ENCODE data around the gene DDRGK1.
"Not testable (repeated sequence)": the region's sequence is repeated elsewhere in the genome, so short reads cannot be mapped to it uniquely, and the experiment has no call there.

Gene DDRGK1

GRCh38 chr20:3221398-3222226 is 17.1 kb upstream of the DDRGK1 start:
- no peaks in the 10 kb centered on the region for H3K9me3 ChIP-seq (ENCODE audit: control insufficient read depth in 5 of 5, low read length in 5 of 5)
- no peak overlapping the region for H3K27ac ChIP-seq (ENCODE audit: low read depth, low read length)
- peaks cover 0 to 8% (median 7%) of the 10 kb centered on the region in 5 donors for H3K4me1 ChIP-seq (ENCODE audit: control insufficient read depth in 5 of 5, insufficient read depth in 5 of 5, low read length in 5 of 5)
- H3K4me3 ChIP-seq (ENCODE audit: low read depth in 1 of 5, low read length in 5 of 5): no peak overlapping the region
- H3K9ac ChIP-seq (ENCODE audit: low read length in 5 of 5): no peak overlapping the region
- peaks cover 0 to 50% (median 33%) of the 10 kb centered on the region in 5 donors for H3K36me3 ChIP-seq (ENCODE audit: control insufficient read depth in 5 of 5, insufficient read depth in 5 of 5, low read length in 5 of 5)
- no peaks in the 10 kb centered on the region for H3K27me3 ChIP-seq (ENCODE audit: control insufficient read depth in 5 of 5, insufficient read depth in 4 of 5, low read length in 5 of 5)

- Histone ChIP-seq H3K27ac (ENCODE audit: low read depth, low read length) (no peak overlapping the region), H3K4me3 (ENCODE audit: low read depth in 1 of 5, low read length in 5 of 5) (no peak overlapping the region), H3K9me3 (ENCODE audit: control insufficient read depth in 5 of 5, low read length in 5 of 5) (no peaks in the 10 kb centered on the region), H3K4me1 (ENCODE audit: control insufficient read depth in 5 of 5, insufficient read depth in 5 of 5, low read length in 5 of 5) (peaks cover 0 to 8% (median 7%) of the 10 kb centered on the region in 5 donors), H3K9ac (ENCODE audit: low read length in 5 of 5) (no peak overlapping the region), H3K36me3 (ENCODE audit: control insufficient read depth in 5 of 5, insufficient read depth in 5 of 5, low read length in 5 of 5) (peaks cover 0 to 52% (median 43%) of the 10 kb centered on the region in 5 donors), H3K27me3 (ENCODE audit: control insufficient read depth in 5 of 5, insufficient read depth in 4 of 5, low read length in 5 of 5) (no peaks in the 10 kb centered on the region)
These were observed 14.0 kb upstream of the DDRGK1 start for GRCh38 chr20:3218307-3218988.

- H3K4me3 ChIP-seq (ENCODE audit: low read depth in 1 of 5, low read length in 5 of 5); H3K9me3 ChIP-seq (ENCODE audit: control insufficient read depth in 5 of 5, low read length in 5 of 5); H3K9ac ChIP-seq (ENCODE audit: low read length in 5 of 5); H3K27me3 ChIP-seq (ENCODE audit: control insufficient read depth in 5 of 5, insufficient read depth in 4 of 5, low read length in 5 of 5); H3K27ac ChIP-seq (ENCODE audit: low read depth, low read length): not testable (repeated sequence)
- Histone ChIP-seq H3K4me1 (ENCODE audit: control insufficient read depth in 5 of 5, insufficient read depth in 5 of 5, low read length in 5 of 5) (peaks cover under 1 to 11% (median 9%) of the 10 kb centered on the region in 5 donors), H3K36me3 (ENCODE audit: control insufficient read depth in 5 of 5, insufficient read depth in 5 of 5, low read length in 5 of 5) (peaks cover 0 to 28% (median 22%) of the 10 kb centered on the region in 5 donors)
These were observed 11.0 kb upstream of the DDRGK1 start for GRCh38 chr20:3215359-3215917.

GRCh38 chr20:3213226-3213625 is 8.7 kb upstream of the DDRGK1 start:
- H3K4me1 ChIP-seq (ENCODE audit: control insufficient read depth in 5 of 5, insufficient read depth in 5 of 5, low read length in 5 of 5): peaks cover 7 to 22% (median 19%) of the 10 kb centered on the region in 5 donors
- no peaks in the 10 kb centered on the region for H3K9me3 ChIP-seq (ENCODE audit: control insufficient read depth in 5 of 5, low read length in 5 of 5)
- peaks cover 0 to 23% (median 19%) of the 10 kb centered on the region in 5 donors for H3K36me3 ChIP-seq (ENCODE audit: control insufficient read depth in 5 of 5, insufficient read depth in 5 of 5, low read length in 5 of 5)
- no peak overlapping the region for H3K27ac ChIP-seq (ENCODE audit: low read depth, low read length)
- no peaks in the 10 kb centered on the region for H3K27me3 ChIP-seq (ENCODE audit: control insufficient read depth in 5 of 5, insufficient read depth in 4 of 5, low read length in 5 of 5)
- H3K9ac ChIP-seq (ENCODE audit: low read length in 5 of 5): no peak overlapping the region
- no peak overlapping the region for H3K4me3 ChIP-seq (ENCODE audit: low read depth in 1 of 5, low read length in 5 of 5)

GRCh38 chr20:3210346-3210745 is 5.9 kb upstream of the DDRGK1 start:
- Histone ChIP-seq H3K9ac (ENCODE audit: low read length in 5 of 5) (peak overlapping the region; percentile 63 to 96 (median 83)), H3K9me3 (ENCODE audit: control insufficient read depth in 5 of 5, low read length in 5 of 5) (no peaks in the 10 kb centered on the region), H3K36me3 (ENCODE audit: control insufficient read depth in 5 of 5, insufficient read depth in 5 of 5, low read length in 5 of 5) (peaks cover 0 to 18% (median 16%) of the 10 kb centered on the region in 5 donors), H3K4me3 (ENCODE audit: low read depth in 1 of 5, low read length in 5 of 5) (peak overlapping the region; percentile 87 to 99 (median 96)), H3K27ac (ENCODE audit: low read depth, low read length) (no peak overlapping the region), H3K4me1 (ENCODE audit: control insufficient read depth in 5 of 5, insufficient read depth in 5 of 5, low read length in 5 of 5) (peaks cover 7 to 22% (median 19%) of the 10 kb centered on the region in 5 donors), H3K27me3 (ENCODE audit: control insufficient read depth in 5 of 5, insufficient read depth in 4 of 5, low read length in 5 of 5) (no peaks in the 10 kb centered on the region)

GRCh38 chr20:3209946-3210317 is 5.5 kb upstream of the DDRGK1 start:
- H3K36me3 ChIP-seq (ENCODE audit: control insufficient read depth in 5 of 5, insufficient read depth in 5 of 5, low read length in 5 of 5): peaks cover 0 to 14% (median 12%) of the 10 kb centered on the region in 5 donors
- H3K9ac ChIP-seq (ENCODE audit: low read length in 5 of 5): peak overlapping the region; percentile 63 to 96 (median 83)
- H3K4me3 ChIP-seq (ENCODE audit: low read depth in 1 of 5, low read length in 5 of 5): peak overlapping the region; percentile 87 to 99 (median 96)
- H3K4me1 ChIP-seq (ENCODE audit: control insufficient read depth in 5 of 5, insufficient read depth in 5 of 5, low read length in 5 of 5): peaks cover 7 to 22% (median 19%) of the 10 kb centered on the region in 5 donors
- peak overlapping the region; percentile 79 for H3K27ac ChIP-seq (ENCODE audit: low read depth, low read length)
- H3K9me3 ChIP-seq (ENCODE audit: control insufficient read depth in 5 of 5, low read length in 5 of 5): no peaks in the 10 kb centered on the region
- H3K27me3 ChIP-seq (ENCODE audit: control insufficient read depth in 5 of 5, insufficient read depth in 4 of 5, low read length in 5 of 5): no peaks in the 10 kb centered on the region

GRCh38 chr20:3209257-3209945 is 4.9 kb upstream of the DDRGK1 start, which contains the start of gene ITPA:
Gene ITPA (plus strand): TSS chr20:3209498. CDS start chr20:3209552, 54 bp downstream.
- H3K9ac ChIP-seq (ENCODE audit: low read length in 5 of 5): peak within 1 kb of the TSS; percentile 63 to 96 (median 83)
- no peaks in the 10 kb centered on the region for H3K27me3 ChIP-seq (ENCODE audit: control insufficient read depth in 5 of 5, insufficient read depth in 4 of 5, low read length in 5 of 5)
- peak within 1 kb of the TSS; percentile 87 to 99 (median 96) for H3K4me3 ChIP-seq (ENCODE audit: low read depth in 1 of 5, low read length in 5 of 5)
- no peaks in the 10 kb centered on the region for H3K9me3 ChIP-seq (ENCODE audit: control insufficient read depth in 5 of 5, low read length in 5 of 5)
- peak within 1 kb of the TSS; percentile 79 for H3K27ac ChIP-seq (ENCODE audit: low read depth, low read length)
- H3K36me3 ChIP-seq (ENCODE audit: control insufficient read depth in 5 of 5, insufficient read depth in 5 of 5, low read length in 5 of 5): peaks cover 0 to 11% (median 10%) of the 10 kb centered on the region in 5 donors
- peaks cover 7 to 22% (median 19%) of the 10 kb centered on the region in 5 donors for H3K4me1 ChIP-seq (ENCODE audit: control insufficient read depth in 5 of 5, insufficient read depth in 5 of 5, low read length in 5 of 5)

GRCh38 chr20:3208786-3209256 is 4.3 kb upstream of the DDRGK1 start:
- Histone ChIP-seq H3K4me3 (ENCODE audit: low read depth in 1 of 5, low read length in 5 of 5) (peak overlapping the region; percentile 87 to 99 (median 96)), H3K9me3 (ENCODE audit: control insufficient read depth in 5 of 5, low read length in 5 of 5) (no peaks in the 10 kb centered on the region), H3K4me1 (ENCODE audit: control insufficient read depth in 5 of 5, insufficient read depth in 5 of 5, low read length in 5 of 5) (peaks cover 7 to 27% (median 25%) of the 10 kb centered on the region in 5 donors), H3K9ac (ENCODE audit: low read length in 5 of 5) (peak overlapping the region; percentile 63 to 96 (median 83)), H3K36me3 (ENCODE audit: control insufficient read depth in 5 of 5, insufficient read depth in 5 of 5, low read length in 5 of 5) (peaks cover 0 to 8% (median 7%) of the 10 kb centered on the region in 5 donors), H3K27me3 (ENCODE audit: control insufficient read depth in 5 of 5, insufficient read depth in 4 of 5, low read length in 5 of 5) (no peaks in the 10 kb centered on the region), H3K27ac (ENCODE audit: low read depth, low read length) (peak overlapping the region; percentile 79)

GRCh38 chr20:3203315-3204123 is 963 bp downstream of the DDRGK1 start:
- H3K4me3 ChIP-seq (ENCODE audit: low read depth in 1 of 5, low read length in 5 of 5): peak overlapping the region; percentile 90 to 98 (median 92)
- H3K4me1 ChIP-seq (ENCODE audit: control insufficient read depth in 5 of 5, insufficient read depth in 5 of 5, low read length in 5 of 5): peaks cover 0 to 24% (median 20%) of the 10 kb centered on the region in 5 donors
- peak overlapping the region; percentile 78 for H3K27ac ChIP-seq (ENCODE audit: low read depth, low read length)

More at GRCh38 chr20:3203315-3204123, 963 bp downstream of the DDRGK1 start:
- peak overlapping the region; percentile 83 to 96 (median 93) for H3K9ac ChIP-seq (ENCODE audit: low read length in 5 of 5)
- H3K9me3 ChIP-seq (ENCODE audit: control insufficient read depth in 5 of 5, low read length in 5 of 5): no peaks in the 10 kb centered on the region
- no peaks in the 10 kb centered on the region for H3K27me3 ChIP-seq (ENCODE audit: control insufficient read depth in 5 of 5, insufficient read depth in 4 of 5, low read length in 5 of 5)
- peaks cover 0 to 24% (median 20%) of the 10 kb centered on the region in 5 donors for H3K36me3 ChIP-seq (ENCODE audit: control insufficient read depth in 5 of 5, insufficient read depth in 5 of 5, low read length in 5 of 5)

Measured in subcutaneous abdominal adipose tissue (tissue), 5 donors.